Stimulated activated CD4-positive, alpha-beta T cell treated with anti-CD3 and anti-CD28 coated beads, Interleukin-15, amount 100 ng/mL, for 1 hour (primary cell): ENCODE data around the gene METTL9.
"Not testable (repeated sequence)": the region's sequence is repeated elsewhere in the genome, so short reads cannot be mapped to it uniquely, and the experiment has no call there.

Source experiments
- DNase-seq, 2 donors: peaks; one replicate each; pipeline ENCODE4 v3.0.0-alpha.2; 2020; ENCODE audit warnings: low read depth in 1 of 2, low spot score in 1 of 2

METTL9 gene

DNA sequence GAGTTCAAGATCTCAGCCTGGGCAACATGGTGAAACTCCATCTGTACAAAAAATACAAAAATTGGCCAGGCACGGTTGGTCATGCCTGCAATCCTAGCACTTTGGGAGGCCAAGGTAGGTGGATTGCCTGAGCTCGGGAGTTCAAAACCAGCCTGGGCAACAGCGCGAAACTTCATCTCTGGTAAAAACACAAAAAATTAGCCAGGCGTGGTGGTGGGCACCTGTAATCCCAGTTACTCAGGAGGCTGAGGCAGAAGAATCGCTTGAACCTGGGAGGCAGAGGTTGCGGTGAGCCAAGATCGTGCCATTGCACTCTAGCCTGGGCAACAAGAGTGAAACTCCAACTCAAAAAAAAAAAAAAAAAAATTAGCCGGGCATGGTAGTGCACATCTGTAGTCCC is 25.9 kb upstream of the METTL9 start:
- not testable (repeated sequence) for DNase-seq

DNA sequence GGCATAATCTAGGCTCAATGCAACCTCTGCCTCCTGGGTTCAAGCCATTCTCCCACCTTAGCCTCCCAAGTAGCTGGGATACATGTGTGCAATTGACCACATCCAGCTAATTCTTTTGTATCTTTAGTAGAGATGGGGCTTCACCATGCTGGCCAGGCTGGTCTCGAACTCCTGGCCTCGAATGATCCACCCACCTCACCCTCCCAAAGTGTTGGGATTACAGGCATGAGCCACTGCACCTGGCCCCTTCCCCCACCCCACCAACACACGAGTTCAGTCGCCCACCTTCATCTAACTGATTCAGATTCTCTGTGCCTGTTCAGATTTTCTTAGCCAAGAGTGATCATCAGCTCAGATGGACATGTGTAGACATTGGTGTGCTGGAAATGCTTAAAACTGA is 25.0 kb upstream of the METTL9 start:
- no peak for DNase-seq

DNA sequence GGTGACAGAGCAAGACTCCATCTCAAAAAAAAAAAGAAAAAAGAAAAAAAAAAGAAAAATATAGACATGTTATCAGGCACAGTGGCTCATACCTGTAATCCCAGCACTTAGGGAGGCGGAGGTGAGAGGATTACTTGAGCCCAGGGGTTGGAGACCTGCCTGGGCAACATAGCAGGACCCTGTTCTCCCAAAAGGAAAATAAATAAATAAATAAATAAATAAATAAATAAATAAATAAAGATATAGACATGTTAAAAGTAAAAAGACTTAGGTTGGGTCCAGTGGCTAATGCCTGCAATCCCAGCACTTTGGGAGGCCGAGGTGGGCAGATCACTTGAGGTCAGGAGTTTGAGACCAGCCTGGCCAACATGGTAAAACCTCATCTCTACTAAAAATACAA is 23.1 kb upstream of the METTL9 start:
- DNase-seq = not testable (repeated sequence)

DNA sequence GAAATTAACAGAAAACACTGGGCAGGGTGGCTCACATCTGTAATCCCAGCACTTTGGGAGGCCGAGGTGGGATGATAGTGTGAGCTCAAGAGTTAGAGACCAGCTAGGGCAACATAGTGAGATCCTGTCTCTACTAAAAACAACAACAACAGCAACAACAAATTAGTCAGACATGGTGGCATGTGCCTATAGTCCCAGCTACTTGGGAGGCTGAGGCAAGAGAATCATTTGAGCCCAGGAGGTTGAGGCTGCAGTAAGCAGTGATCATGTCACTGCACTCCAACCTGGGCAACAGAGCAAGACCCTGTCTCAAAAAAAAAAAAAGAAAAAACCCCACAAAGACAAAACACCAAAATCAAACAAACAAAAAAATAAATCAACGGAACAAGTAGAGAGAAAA is 21.9 kb upstream of the METTL9 start:
- not testable (repeated sequence) for DNase-seq

DNA sequence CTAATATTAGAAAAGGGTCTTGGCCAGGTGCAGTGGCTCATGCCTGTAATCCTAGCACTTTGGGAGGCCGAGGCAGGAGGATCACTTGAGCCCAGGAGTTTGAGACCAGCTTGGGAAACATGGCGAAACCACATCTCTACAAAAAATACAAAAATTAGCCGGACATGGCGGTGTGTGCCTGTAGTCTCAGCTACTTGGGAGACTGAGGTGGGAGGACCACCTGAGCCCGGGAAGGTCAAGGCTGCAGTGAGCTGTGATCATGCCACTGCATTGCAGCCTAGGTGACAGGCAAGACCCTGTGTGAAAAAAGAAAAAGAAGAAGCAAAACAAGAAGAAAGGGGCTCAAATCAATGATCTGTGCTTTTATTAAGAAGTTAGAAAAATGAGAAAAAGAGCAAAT is 21.1 kb upstream of the METTL9 start:
- DNase-seq = not testable (repeated sequence)

DNA sequence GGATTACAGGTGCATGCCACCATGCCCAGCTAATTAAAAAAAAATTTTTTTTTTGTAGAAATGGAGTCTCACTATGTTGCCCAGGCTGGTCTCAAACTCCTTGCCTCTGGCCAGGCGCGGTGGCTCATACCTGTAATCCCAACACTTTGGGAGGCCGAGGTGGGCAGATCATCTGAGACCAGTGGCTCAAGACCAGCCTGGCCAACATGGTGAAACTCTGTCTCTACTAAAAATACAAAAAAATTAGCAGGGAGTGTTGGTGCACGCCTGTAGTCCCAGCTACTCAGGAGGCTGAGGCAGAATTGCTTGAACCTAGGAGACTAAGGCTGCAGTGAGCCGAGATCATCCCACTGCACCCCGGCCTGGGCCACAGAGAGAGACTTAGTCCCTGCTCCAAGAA is 19.2 kb upstream of the METTL9 start:
- not testable (repeated sequence) for DNase-seq

DNA sequence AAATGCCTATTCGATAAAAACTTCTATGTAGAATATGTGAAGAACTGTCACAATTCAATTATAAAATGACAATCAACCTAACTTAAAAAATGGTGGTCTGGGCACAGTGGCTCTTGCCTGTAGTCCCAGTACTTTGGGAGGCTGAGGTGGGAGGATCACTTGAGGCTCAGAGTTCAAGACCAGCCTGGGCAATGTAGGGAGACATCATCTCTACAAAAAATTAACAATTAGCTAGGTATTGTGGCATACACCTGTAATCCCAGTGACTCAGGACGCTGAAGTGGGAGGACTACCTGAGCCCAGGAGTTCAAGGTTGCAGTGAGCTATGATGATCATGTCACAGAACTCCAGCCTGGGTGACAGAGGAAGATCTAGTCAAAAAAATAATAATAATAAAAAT is 18.6 kb upstream of the METTL9 start:
- DNase-seq = no peak

DNA sequence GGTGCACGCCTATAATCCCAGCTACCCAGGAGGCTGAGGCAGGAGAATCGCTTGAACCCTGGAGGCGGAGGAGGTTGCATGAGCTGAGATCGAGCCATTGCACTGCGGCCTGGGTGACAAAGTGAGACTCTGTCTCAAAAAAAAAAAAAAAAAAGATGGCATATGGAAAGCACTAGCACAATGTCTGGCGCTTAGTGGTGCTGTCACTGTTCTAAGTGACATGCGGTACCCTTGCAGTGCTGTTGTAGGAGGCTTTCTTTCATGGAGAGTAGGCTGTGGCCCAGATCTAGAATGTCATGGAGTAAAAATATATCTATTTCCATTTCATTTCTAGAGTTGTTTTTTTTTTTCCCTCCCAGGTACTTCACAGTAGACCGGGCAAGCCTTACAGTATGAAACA is 14.6 kb upstream of the METTL9 start:
- no peak for DNase-seq

DNA sequence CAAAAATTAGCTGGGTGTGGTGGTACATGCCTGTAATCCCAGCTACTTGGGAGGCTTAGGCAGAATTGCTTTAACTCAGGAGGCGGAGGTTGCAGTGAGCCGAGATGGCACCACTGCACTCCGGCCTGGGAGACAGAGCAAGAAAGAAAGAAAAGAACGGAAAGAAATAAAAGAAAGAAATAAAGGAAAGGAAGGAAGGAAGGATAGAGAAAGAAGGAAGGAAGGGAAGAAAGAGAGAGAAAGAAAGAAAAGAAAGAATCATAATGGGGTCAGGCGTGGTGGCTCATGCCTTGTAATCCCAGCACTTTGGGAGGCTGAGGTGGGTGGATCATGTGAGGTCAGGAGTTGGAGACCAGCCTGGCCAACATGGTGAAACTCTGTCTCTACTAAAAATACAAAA is 10.8 kb upstream of the METTL9 start:
- DNase-seq = not testable (repeated sequence)

DNA sequence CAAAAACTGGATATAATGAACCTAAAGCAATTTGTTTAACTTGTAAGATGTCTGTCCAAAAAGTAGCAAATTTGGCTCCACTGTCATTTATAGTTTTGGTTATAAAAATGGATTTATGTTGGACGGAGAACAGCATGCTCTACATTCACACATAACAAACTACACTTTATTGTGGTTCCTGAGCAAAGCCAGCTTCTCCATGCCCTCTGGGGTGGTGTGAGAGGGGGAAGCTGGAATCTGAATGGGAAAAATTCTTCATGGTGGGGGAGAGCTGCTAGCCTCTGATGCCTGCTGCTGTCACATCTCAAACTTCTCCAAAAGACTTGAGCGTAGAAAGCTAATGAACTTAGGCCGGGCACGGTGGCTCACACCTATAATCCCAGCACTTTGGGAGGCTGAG is 9.8 kb upstream of the METTL9 start:
- no peak for DNase-seq

DNA sequence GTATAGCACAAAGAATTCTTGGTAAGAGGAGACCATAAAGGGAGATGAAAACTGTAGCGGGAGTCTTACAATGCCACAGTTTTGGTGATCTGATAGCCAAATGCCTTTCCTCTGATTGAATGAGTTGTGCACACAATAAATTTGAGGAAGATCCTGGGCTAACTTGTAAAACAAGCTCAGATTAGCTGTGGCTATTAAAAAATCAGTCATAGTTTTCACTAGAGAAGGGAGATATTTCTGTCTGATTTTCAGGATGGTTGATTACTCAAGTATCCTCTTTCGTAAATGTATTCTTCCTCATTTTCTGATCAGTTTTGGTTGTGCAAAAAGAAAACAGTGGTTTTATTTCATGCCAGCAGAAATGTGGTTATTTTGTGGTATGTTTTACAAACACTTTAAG is 9.1 kb upstream of the METTL9 start:
- no peak for DNase-seq

DNA sequence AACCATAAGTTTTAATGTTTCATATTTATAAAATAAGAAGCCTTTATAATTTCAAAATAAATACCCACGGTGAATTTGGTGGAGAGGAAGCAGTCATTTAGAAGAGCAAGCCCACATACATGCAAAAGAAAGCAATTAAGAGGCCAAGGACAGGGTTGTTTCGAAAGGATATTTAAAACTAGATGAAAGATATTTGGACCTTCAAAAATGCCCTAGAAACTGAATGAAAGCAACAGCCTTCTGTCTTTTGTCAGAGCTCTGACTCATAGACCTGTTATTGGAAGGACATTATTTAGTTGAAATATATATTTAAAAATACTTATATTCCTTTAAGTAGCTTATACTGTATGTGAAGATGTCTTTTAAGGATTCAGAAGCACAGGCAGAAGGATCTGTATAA is 8.6 kb upstream of the METTL9 start:
- DNase-seq = no peak

DNA sequence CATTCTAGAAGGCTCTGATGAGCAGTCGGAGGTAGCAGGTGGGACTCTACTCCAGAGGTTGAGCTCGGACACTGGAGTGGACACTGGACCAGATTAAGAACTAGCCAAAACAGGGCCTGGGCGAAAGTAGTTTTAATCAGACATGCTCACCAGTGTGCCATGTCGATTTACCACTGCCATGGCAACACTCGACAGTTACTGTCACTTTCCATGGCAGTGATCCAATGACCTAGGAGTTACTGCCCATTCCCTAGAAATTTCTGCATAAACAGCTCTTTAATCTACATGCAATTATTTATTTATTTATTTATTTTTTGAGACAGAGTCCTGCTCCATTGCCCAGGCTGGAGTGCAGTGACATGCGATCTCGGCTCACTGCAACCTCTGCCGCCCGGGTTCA is 7.2 kb upstream of the METTL9 start:
- no peak for DNase-seq

DNA sequence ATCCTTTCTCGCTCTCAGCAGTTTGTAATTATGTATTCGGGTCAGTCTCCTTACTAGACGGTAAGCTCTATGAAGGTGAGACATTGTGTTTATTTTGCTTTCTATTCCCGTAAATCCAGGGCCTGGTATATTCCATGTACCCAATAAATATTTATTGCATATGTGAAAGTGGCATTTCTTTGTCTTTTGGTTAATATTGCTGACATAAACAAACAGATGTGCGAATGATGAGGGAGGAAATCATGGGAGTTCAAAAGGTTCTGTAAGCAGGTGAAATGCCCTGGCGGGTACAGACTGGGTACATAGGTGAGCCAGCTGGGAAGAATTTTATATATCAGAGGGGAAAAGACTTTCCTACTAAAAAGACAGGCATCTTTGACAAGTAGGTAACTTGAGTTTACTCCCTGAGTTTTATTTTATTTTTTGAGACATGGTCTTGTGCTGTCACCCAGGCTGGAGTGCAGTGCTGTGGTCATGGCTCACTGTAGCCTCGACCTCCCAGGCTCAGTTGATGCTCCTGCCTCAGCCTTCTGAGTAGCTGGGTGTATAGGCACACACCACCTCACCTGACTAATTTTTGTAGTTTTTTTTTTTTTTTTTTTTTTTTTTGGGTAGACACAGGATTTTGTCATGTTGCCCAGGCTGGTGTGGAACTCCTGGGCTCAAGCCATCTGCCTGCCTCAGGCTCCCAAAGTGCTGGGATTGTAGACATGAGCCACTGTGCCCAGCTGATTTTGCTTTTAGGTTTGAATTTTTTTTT is 5.7 kb upstream of the METTL9 start:
- no peak for DNase-seq

DNA sequence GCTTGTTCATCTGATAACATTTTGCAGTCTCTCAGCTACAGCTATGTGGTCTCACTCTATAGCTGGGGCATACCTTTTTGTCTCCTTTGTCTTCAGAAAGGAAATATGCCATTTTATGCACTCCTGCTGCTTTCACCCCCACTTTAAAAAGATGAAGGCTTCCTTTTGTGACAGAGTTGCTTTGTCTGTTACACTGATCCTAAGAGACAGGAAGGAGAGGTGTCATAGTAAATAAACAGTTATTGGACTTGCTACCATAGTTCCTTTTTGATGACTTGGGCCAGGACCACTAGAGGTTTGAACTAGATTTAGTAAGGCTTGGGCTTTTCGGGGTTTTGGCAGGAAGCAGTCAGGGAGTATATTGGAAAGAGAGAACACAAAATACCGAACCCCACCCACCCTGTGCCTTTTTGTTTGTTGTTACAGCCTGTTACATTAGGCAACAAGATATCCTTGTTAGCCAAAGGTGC is 1.8 kb upstream of the METTL9 start:
- DNase-seq = no peak

DNA sequence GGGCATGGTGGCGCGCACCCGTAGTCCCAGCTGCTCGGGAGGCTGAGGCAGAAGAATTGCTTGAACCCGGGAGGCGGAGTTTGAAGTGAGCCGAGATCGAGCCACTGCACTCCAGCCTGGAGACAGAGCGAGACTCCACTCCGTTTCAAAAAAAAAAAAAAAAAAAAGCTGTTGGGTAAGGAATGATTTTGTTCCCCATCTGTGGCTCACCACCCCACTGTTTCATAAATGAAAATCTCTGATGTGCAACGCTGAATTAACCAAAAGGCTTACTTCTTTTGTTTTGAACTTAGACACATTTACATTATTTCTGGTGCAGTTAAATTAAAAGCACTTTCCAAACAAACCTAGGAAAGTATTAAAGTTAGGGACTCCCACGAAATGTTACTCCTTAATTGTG is 1.2 kb upstream of the METTL9 start:
- DNase-seq = no peak

DNA sequence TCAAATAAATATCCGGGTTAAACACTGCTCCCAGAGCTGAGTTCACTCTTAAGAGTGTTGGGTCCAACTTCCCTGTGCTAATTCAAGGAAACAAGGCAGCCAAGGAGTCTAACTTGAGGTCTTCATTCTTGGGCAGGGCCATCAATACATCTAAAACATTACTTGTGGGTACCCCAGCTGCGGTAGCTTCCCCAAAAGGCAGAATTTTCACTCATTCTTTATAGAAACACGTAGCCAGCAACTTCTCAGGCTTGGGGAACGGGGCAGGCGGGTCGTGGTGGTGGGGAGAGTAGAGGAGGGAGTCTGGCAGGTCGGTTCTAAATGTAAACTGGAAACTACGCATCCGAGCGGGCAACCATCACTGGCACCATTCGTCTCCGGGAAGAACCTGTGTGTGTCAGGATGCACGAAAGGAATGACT is 666 bp upstream of the METTL9 start:
- no peak for DNase-seq

DNA sequence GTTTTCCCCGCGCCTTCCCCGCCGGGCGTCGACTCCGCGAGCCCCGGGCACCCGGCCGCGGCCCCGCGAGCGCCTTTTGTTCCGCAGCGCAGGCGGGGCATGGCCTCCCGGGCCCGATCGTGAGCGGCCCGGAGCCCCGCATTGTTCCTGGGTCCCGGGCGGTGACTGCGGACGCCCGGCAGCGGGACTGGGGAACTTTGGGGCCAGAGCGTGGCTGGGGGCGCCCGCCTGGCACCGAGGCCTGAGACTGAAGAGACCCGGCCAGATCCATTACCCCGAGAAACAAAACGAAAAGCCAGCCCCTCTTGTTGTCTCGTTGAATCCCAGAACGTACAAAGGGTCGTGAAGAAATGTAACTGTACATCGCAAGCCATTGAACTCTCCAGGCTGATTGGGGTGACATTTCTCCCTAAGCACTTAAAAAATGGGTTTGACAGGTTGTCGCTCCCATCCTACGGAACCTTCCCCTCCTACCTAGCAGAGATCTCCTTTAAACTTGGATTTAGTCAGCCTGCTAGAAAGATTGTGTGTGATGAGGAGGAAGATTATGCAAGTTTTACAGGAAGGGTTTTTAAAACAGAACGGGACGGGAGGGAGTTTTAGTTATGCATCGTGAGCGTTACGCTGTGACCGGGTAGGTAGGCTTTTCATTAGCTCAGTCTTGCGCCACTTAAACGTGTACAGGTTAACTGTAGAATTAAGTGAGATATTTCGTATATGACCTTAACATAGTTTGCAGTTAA is 825 bp downstream of the METTL9 start:
- no peak for DNase-seq

DNA sequence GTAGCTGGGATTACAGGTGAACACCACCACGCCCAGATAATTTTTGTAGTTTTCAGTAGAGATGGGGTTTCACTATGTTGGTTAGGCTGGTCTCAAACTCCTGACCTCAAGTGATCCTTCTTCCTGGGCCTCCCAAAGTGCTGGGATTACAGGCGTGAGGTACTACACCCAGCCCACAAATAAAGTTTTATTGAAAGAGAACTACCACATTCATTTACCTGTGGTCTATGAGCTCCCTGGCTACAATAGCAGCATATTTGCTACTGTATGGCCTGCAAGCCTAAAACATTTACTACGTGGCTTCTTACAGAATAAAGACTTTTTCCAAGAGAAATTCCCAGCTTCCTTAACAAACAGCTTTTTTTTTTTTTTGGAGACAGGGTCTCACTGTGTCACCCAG is 3.4 kb downstream of the METTL9 start:
- no peak for DNase-seq

DNA sequence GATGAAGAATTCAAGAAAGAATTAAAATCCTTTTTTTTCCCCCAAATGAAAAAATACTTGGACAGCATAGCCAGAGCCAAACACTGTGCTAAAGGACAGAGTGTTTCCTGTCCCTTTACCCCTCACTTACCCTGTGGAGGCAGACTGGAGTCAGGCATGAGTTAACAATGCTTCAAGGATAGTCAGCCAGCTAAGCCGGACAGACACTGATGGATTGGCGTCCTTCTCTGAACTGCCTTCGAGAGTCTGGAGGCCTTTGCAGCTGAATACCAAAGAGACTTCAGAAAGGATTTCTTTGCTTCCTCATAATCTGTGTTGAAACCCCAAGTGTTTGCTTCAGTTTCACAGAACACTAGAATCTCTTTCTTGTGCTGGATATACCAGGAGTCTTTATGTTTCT is 4.6 kb downstream of the METTL9 start:
- no peak for DNase-seq

DNA sequence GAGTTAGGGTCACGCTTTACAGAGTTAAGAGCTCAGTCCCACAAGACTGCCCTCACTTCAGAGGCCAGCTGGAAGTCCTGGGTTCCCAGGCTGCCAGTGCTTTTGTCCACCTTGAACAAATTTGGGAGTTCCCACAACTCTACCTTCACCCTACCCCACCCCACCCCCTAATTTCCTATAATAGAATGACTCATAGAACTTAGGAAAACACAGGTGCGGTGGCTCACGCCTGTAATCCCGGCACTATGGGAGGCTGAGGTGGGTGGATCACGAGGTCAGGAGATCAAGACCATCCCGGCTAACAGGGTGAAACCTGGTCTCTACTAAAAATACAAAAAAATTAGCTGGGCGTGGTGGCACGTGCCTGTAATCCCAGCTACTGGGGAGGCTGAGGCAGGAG is 6.5 kb downstream of the METTL9 start:
- DNase-seq = not testable (repeated sequence)

DNA sequence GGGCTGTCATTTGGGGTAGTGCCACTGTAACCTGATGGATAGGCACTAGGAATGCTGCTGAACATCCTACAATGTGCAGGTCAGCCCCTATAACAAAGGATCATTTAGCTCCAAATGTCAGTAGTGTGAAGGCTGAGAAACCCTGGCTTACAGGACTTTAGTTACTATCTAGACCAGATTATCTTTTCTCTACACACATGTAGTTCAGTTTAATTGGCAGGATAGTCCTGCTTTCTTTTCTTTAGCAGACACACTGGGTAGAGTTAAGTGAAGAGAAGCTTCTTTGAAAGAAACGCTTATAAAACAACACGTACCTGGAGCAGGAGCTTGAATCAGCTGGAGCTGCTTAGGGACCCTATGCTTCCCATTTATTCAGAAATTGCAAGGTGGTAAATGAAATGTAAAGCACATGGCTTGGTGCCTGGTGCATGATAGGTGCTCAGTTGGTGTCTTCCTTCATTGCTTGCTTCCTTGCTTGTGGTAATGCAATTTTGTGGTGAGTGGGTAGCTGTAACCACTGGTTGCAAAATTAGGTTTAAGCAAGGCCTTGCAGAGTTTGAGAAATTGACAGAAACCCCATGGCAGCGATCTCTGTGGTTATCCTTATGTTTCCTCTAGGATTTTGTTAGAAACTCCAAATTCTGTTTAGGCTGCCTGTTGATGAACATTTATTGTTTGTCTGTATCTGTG is 9.4 kb downstream of the METTL9 start:
- no peak for DNase-seq
